Fibroblast of skin of back (primary cell): Measurements from ENCODE around the gene PIPOX. TPM values are rescaled to one million over a fixed set of nuclear protein-coding genes. Genes with fewer than 3 reads are reported as not detected.

Experiments
- DNase-seq: peaks from one replicate; pipeline ENCODE4 v3.0.0-alpha.2; 2013
- polyA plus RNA-seq, 2 experiments: library from polyadenylated mRNA; unstranded; fragments of 120-200 nt; gene quantifications; one replicate each; pipeline ENCODE4 v1.2.1, GENCODE V29; 2013; ENCODE audit not compliant: insufficient read length in 2 of 2

Gene PIPOX
- 0.20 TPM for polyA plus RNA-seq (2013, experiment 1 of 2; ENCODE audit: insufficient read length)
- 0.63 TPM for polyA plus RNA-seq (2013, experiment 2 of 2; ENCODE audit: insufficient read length)

- peak; percentile 49 for DNase-seq
These were observed at the start of gene PIPOX for GRCh38 chr17:29042679-29043538. PIPOX (plus strand) TSS chr17:29043141; CDS start chr17:29043226, 85 bp downstream.

GRCh38 chr17:28993645-28994426 lies 49.1 kb upstream of the PIPOX start:
- no peak for DNase-seq

GRCh38 chr17:28996554-28997096 lies 46.3 kb upstream of the PIPOX start:
- no peak for DNase-seq

GRCh38 chr17:28997806-28998205 lies 45.1 kb upstream of the PIPOX start:
- DNase-seq, result no peak

- no peak for DNase-seq
These were observed 43.7 kb upstream of the PIPOX start for GRCh38 chr17:28999206-28999605.

GRCh38 chr17:29000973-29001372 lies 42.0 kb upstream of the PIPOX start:
- no peak for DNase-seq

- no peak for DNase-seq
These were observed 40.1 kb upstream of the PIPOX start for GRCh38 chr17:29002811-29003210.

GRCh38 chr17:29003289-29003688 lies 39.7 kb upstream of the PIPOX start:
- no peak for DNase-seq

GRCh38 chr17:29004081-29004692 lies 38.8 kb upstream of the PIPOX start:
- DNase-seq, result peak; percentile 26

- peak; percentile 66 for DNase-seq
These were observed 36.9 kb upstream of the PIPOX start, which contains the start of gene SEZ6 for GRCh38 chr17:29005936-29006511. SEZ6 (minus strand) TSS chr17:29006033; CDS start chr17:29005869, 164 bp downstream.

GRCh38 chr17:29007456-29007855 lies 35.5 kb upstream of the PIPOX start:
- no peak for DNase-seq

GRCh38 chr17:29007860-29008455 lies 35.0 kb upstream of the PIPOX start:
- DNase-seq, result peak; percentile 71

- no peak for DNase-seq
These were observed 34.4 kb upstream of the PIPOX start for GRCh38 chr17:29008591-29008990.

- no peak for DNase-seq
These were observed 32.8 kb upstream of the PIPOX start for GRCh38 chr17:29010129-29010528.

GRCh38 chr17:29010586-29010985 lies 32.4 kb upstream of the PIPOX start:
- DNase-seq, result no peak

GRCh38 chr17:29012535-29012934 lies 30.4 kb upstream of the PIPOX start:
- no peak for DNase-seq

- DNase-seq, result no peak
These were observed 28.2 kb upstream of the PIPOX start for GRCh38 chr17:29014716-29015115.

- DNase-seq, result no peak
These were observed 26.4 kb upstream of the PIPOX start for GRCh38 chr17:29016345-29017210.

GRCh38 chr17:29018788-29019474 lies 24.0 kb upstream of the PIPOX start:
- no peak for DNase-seq
